ENCODE results near the gene CNTNAP5. TPM values are rescaled to one million over a fixed set of nuclear protein-coding genes. Genes with fewer than 3 reads are reported as not detected.

CNTNAP5 gene
- total RNA-seq, 2 experiments from 2014 or later, result not detected

DNA sequence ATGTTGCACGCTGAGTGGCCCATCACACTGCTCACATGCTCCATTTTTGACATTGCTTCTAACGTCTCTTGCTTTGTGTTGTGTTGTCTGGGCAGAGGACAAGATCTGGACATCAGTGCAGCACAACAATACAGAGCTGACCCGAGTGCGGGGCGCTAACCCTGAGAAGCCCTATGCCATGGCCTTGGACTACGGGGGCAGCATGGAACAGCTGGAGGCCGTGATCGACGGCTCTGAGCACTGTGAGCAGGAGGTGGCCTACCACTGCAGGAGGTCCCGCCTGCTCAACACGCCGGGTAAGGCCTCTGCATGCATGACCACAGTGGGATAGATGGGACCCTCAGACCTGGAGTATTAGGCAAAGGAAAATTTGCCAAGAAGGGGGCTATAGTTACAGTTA, 622.6 kb downstream of the CNTNAP5 start:
- no peaks in the 10 kb centered on the region for H3K9me3 Mint-ChIP-seq

GRCh38 chr2:124649001-124649400, 623.9 kb downstream of the CNTNAP5 start:
- no peak overlapping the region for H3K4me3 Mint-ChIP-seq
- H3K36me3 Mint-ChIP-seq (ENCODE audit: low read depth), result no peaks in the 10 kb centered on the region
- no peak for DNase-seq
- no peak overlapping the region for H3K27ac Mint-ChIP-seq
- intact Hi-C loops (cut with micrococcal nuclease), result no loop called here
- H3K27me3 Mint-ChIP-seq (ENCODE audit: low read depth), result no peaks in the 10 kb centered on the region
- no peaks in the 10 kb centered on the region for H3K4me1 Mint-ChIP-seq (ENCODE audit: low read depth)
- H3K9me3 Mint-ChIP-seq, result peaks cover 2% of the 10 kb centered on the region
- CTCF ChIA-PET, result no interaction called here

More for the DNA sequence above, 622.6 kb downstream of the CNTNAP5 start:
- no peak for DNase-seq
- Mint-ChIP-seq H3K27me3 (ENCODE audit: low read depth) (no peaks in the 10 kb centered on the region), H3K27ac (no peak overlapping the region), H3K4me1 (ENCODE audit: low read depth) (no peaks in the 10 kb centered on the region), H3K4me3 (no peak overlapping the region), H3K36me3 (ENCODE audit: low read depth) (no peaks in the 10 kb centered on the region)
- CTCF ChIA-PET, result no interaction called here
- intact Hi-C loops (cut with micrococcal nuclease), result no loop called here

DNA sequence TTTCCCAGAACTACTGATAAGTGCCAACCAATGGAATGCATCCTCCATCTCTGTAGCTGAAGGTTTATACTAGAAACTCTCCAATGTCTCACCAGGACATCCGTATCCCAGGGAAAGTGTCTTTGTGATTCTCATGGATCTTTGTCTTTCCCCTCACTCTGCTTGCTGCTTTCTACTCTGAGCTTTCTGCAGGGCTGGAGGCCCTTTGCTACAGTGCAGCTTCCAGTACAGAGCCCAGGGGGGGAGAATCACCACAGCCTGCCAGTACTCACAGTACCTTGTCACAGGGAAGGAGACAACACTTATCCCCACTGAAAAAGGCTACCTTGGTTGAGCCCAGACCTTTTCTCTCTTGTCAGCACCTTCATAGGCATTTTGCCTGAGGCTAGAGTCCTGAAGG, 627.0 kb downstream of the CNTNAP5 start:
- DNase-seq, result no peak
- CTCF ChIA-PET, result no interaction called here
- Mint-ChIP-seq H3K4me1 (ENCODE audit: low read depth) (no peaks in the 10 kb centered on the region), H3K4me3 (no peak overlapping the region), H3K27me3 (ENCODE audit: low read depth) (no peaks in the 10 kb centered on the region), H3K9me3 (peaks cover 6% of the 10 kb centered on the region), H3K36me3 (ENCODE audit: low read depth) (no peaks in the 10 kb centered on the region), H3K27ac (no peak overlapping the region)
- intact Hi-C loops (cut with micrococcal nuclease), result no loop called here

DNA sequence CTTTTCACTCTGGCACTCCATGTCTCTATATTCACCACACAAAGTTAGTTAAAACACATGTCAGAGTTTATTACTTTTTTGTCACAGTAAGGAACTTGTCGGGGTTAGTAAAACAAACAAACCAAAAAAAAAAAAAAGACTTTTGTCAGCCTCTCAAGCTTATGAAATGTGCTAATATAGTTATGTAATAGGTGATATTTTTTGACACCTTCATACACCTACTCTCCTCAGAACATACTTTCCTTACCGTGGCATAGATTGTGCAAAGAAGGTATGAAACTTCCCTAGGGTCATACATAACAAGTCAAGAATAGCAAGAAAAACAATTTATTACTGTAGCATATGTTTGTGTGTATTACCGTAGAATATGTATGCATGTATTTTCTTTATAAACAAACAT, 633.3 kb downstream of the CNTNAP5 start:
- H3K27me3 Mint-ChIP-seq (ENCODE audit: low read depth), result no peaks in the 10 kb centered on the region
- no peaks in the 10 kb centered on the region for H3K4me1 Mint-ChIP-seq (ENCODE audit: low read depth)
- intact Hi-C loops (cut with micrococcal nuclease), result no loop called here
- no peak overlapping the region for H3K4me3 Mint-ChIP-seq
- CTCF ChIA-PET, result no interaction called here
- DNase-seq, result no peak
- H3K9me3 Mint-ChIP-seq, result peaks cover 15% of the 10 kb centered on the region
- H3K27ac Mint-ChIP-seq, result no peak overlapping the region
- no peaks in the 10 kb centered on the region for H3K36me3 Mint-ChIP-seq (ENCODE audit: low read depth)

GRCh38 chr2:124661558-124661957, 636.5 kb downstream of the CNTNAP5 start:
- no peak overlapping the region for H3K27ac Mint-ChIP-seq
- CTCF ChIA-PET, result no interaction called here
- H3K36me3 Mint-ChIP-seq (ENCODE audit: low read depth), result no peaks in the 10 kb centered on the region
- no peaks in the 10 kb centered on the region for H3K27me3 Mint-ChIP-seq (ENCODE audit: low read depth)
- H3K9me3 Mint-ChIP-seq, result peaks cover 12% of the 10 kb centered on the region
- no peaks in the 10 kb centered on the region for H3K4me1 Mint-ChIP-seq (ENCODE audit: low read depth)
- H3K4me3 Mint-ChIP-seq, result no peak overlapping the region
- intact Hi-C loops (cut with micrococcal nuclease), result no loop called here
- no peak for DNase-seq

DNA sequence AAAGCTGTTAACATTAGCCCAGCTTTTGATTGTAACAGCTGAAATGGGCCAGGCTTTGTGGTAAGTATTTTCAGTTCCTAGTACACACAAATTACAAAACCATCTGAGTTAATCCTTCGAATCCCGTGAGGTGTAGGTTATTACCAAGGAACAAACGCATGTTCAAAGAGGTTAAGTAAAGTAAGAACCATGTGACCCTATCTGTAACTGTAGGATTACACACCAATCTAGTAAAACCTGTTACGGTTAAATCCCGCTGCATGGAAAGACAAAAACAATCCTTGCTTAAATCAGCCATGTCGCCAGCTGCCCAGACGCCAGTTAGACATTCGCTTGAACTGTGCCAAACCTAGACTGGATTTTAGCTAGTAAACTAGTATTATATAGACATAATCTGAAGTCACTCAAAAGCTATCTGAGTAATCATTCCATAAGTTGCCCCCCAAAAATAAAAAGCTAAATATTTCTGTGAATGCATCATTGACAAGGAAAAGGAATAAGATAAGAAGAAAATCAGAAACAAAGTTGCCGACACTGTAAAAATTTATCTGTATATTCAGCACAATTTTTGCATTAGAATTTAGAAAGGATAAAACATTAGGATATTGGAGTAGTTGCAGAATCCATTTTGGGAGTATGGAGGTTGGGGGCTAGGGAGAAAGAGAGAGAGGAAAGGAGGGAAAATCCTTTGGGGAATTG, 638.0 kb downstream of the CNTNAP5 start:
- intact Hi-C loops (cut with micrococcal nuclease), result no loop called here
- H3K36me3 Mint-ChIP-seq (ENCODE audit: low read depth), result no peaks in the 10 kb centered on the region

GRCh38 chr2:124663645-124663997, 638.5 kb downstream of the CNTNAP5 start:
- Mint-ChIP-seq H3K36me3 (ENCODE audit: low read depth) (no peaks in the 10 kb centered on the region), H3K9me3 (peaks cover 11% of the 10 kb centered on the region), H3K27me3 (ENCODE audit: low read depth) (no peaks in the 10 kb centered on the region), H3K4me1 (ENCODE audit: low read depth) (no peaks in the 10 kb centered on the region), H3K4me3 (no peak overlapping the region), H3K27ac (no peak overlapping the region)
- intact Hi-C loops (cut with micrococcal nuclease), result no loop called here
- CTCF ChIA-PET, result no interaction called here
- DNase-seq, result no peak

More for the DNA sequence above, 638.0 kb downstream of the CNTNAP5 start:
- Mint-ChIP-seq H3K9me3 (peaks cover 10% of the 10 kb centered on the region), H3K4me1 (ENCODE audit: low read depth) (no peaks in the 10 kb centered on the region), H3K27me3 (ENCODE audit: low read depth) (no peaks in the 10 kb centered on the region), H3K4me3 (no peak overlapping the region), H3K27ac (no peak overlapping the region)
- DNase-seq, result no peak
- CTCF ChIA-PET, result no interaction called here

DNA sequence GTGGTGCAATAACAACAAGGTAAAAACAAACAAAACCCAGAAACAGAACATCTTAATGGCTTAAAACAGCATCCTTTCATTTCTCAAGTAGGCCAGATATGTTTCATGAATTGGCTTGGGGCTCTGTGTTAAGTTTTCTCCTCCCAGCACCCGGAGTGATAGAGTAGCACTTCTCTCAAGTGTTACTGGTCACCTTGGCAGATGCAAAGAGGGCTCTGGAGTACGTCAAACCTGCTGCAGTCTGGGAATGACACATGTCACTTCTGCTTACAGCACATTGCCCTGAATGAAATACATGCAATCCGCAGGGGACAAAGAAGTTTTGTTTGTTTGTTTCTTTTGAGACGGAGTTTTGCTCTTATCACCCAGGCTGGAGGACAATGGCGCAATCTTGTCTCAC, 639.3 kb downstream of the CNTNAP5 start:
- H3K27me3 Mint-ChIP-seq (ENCODE audit: low read depth), result no peaks in the 10 kb centered on the region
- CTCF ChIA-PET, result no interaction called here
- no peak for DNase-seq
- no peaks in the 10 kb centered on the region for H3K4me1 Mint-ChIP-seq (ENCODE audit: low read depth)
- no peaks in the 10 kb centered on the region for H3K36me3 Mint-ChIP-seq (ENCODE audit: low read depth)
- H3K27ac Mint-ChIP-seq, result no peak overlapping the region
- peaks cover 11% of the 10 kb centered on the region for H3K9me3 Mint-ChIP-seq
- intact Hi-C loops (cut with micrococcal nuclease), result no loop called here
- no peak overlapping the region for H3K4me3 Mint-ChIP-seq

- no peak overlapping the region for H3K4me3 Mint-ChIP-seq
- H3K27ac Mint-ChIP-seq, result no peak overlapping the region
- H3K4me1 Mint-ChIP-seq (ENCODE audit: low read depth), result no peaks in the 10 kb centered on the region
- no peaks in the 10 kb centered on the region for H3K27me3 Mint-ChIP-seq (ENCODE audit: low read depth)
- H3K9me3 Mint-ChIP-seq, result peaks cover 12% of the 10 kb centered on the region
- CTCF ChIA-PET, result no interaction called here
- DNase-seq, result no peak
- intact Hi-C loops (cut with micrococcal nuclease), result no loop called here
- no peaks in the 10 kb centered on the region for H3K36me3 Mint-ChIP-seq (ENCODE audit: low read depth)
These were observed 641.9 kb downstream of the CNTNAP5 start for GRCh38 chr2:124666976-124667375.

GRCh38 chr2:124668161-124668560, 643.1 kb downstream of the CNTNAP5 start:
- no peaks in the 10 kb centered on the region for H3K4me1 Mint-ChIP-seq (ENCODE audit: low read depth)
- no peak overlapping the region for H3K4me3 Mint-ChIP-seq
- CTCF ChIA-PET, result interaction anchor here (0.6 kb wide), 1 partner anchor 23 kb away, joined by 5 read pairs; no protein-coding TSS in a partner anchor
- no peak for DNase-seq
- H3K27ac Mint-ChIP-seq, result no peak overlapping the region
- peaks cover 13% of the 10 kb centered on the region for H3K9me3 Mint-ChIP-seq
- intact Hi-C loops (cut with micrococcal nuclease), result no loop called here
- H3K36me3 Mint-ChIP-seq (ENCODE audit: low read depth), result no peaks in the 10 kb centered on the region
- H3K27me3 Mint-ChIP-seq (ENCODE audit: low read depth), result no peaks in the 10 kb centered on the region

GRCh38 chr2:124670187-124670586, 645.1 kb downstream of the CNTNAP5 start:
- H3K9me3 Mint-ChIP-seq, result peaks cover 10% of the 10 kb centered on the region

GRCh38 chr2:124678043-124678442, 653.0 kb downstream of the CNTNAP5 start:
- H3K4me3 Mint-ChIP-seq, result no peak overlapping the region
- H3K36me3 Mint-ChIP-seq (ENCODE audit: low read depth), result no peaks in the 10 kb centered on the region
- H3K4me1 Mint-ChIP-seq (ENCODE audit: low read depth), result no peaks in the 10 kb centered on the region
- intact Hi-C loops (cut with micrococcal nuclease), result no loop called here
- CTCF ChIA-PET, result no interaction called here
- no peak for DNase-seq
- H3K9me3 Mint-ChIP-seq, result peaks cover 6% of the 10 kb centered on the region
- no peaks in the 10 kb centered on the region for H3K27me3 Mint-ChIP-seq (ENCODE audit: low read depth)
- H3K27ac Mint-ChIP-seq, result no peak overlapping the region

More at GRCh38 chr2:124670187-124670586, 645.1 kb downstream of the CNTNAP5 start:
- Mint-ChIP-seq H3K4me1 (ENCODE audit: low read depth) (no peaks in the 10 kb centered on the region), H3K27ac (no peak overlapping the region), H3K4me3 (no peak overlapping the region), H3K36me3 (ENCODE audit: low read depth) (no peaks in the 10 kb centered on the region), H3K27me3 (ENCODE audit: low read depth) (no peaks in the 10 kb centered on the region)
- intact Hi-C loops (cut with micrococcal nuclease), result no loop called here
- CTCF ChIA-PET, result no interaction called here
- no peak for DNase-seq

- no peak overlapping the region for H3K27ac Mint-ChIP-seq
- H3K4me3 Mint-ChIP-seq, result no peak overlapping the region
- peaks cover 5% of the 10 kb centered on the region for H3K9me3 Mint-ChIP-seq
- CTCF ChIA-PET, result no interaction called here
- no peaks in the 10 kb centered on the region for H3K36me3 Mint-ChIP-seq (ENCODE audit: low read depth)
- DNase-seq, result no peak
- no peaks in the 10 kb centered on the region for H3K4me1 Mint-ChIP-seq (ENCODE audit: low read depth)
- intact Hi-C loops (cut with micrococcal nuclease), result no loop called here
- H3K27me3 Mint-ChIP-seq (ENCODE audit: low read depth), result no peaks in the 10 kb centered on the region
These were observed 658.7 kb downstream of the CNTNAP5 start for GRCh38 chr2:124683536-124684428.
